ENCODE results near the gene TMEM271. TPM values are rescaled to one million over a fixed set of nuclear protein-coding genes. Genes with fewer than 3 reads are reported as not detected.

Gene TMEM271
- total and polyA plus RNA-seq, 10 of the 15 experiments (the other 5 are each of a cell fraction or from before 2014, with no cell fraction given): not detected

DNA sequence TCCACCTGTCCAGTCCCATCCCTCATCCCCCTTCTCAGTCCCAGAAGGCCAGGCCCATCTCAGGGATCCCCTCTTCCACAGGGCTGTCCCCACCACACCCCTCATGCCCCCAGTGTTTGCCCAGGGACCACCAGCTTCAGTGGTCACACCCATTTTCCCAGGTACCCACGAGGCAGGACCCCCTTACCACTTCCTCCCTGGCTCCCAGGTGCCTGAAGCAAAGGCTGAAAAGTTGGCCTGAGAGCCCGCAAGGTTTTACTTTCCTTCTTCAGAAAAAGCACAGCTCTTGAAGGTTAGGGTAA is 7.8 kb downstream of the TMEM271 start:
- no TSS peak for BruUV-seq (replicated peaks)
- no peaks in the 10 kb centered on the region; the same call in 2 of the 3 replicates for H3K9me3 ChIP-seq (replicated peaks; ENCODE audit: control insufficient read depth, insufficient read depth, low read length)
- 8% methylated on average over 2 of the region's 2 CpGs for WGBS (ENCODE audit: insufficient coverage, insufficient replicate concordance, low lambda C conversion rate, missing lambda C conversion rate)
- FAIRE-seq (no peak), ATAC-seq (no peak), DNase-seq (ENCODE audit: low read depth, low spot score) (no peak)
- no peak overlapping the region for H3K4me3 ChIP-seq
- ChIA-PET SMC1A (ENCODE audit: uncharacterized antibody, unreplicated experiment) (no interaction called here), CTCF (no interaction called here), RAD21 (ENCODE audit: unreplicated experiment) (no interaction called here), POLR2A (no interaction called here)
- H3K4me1 ChIP-seq (ENCODE audit: control insufficient read depth, insufficient read depth, low read length): no peaks in the 10 kb centered on the region
- TF ChIP-seq, protein P1, sequence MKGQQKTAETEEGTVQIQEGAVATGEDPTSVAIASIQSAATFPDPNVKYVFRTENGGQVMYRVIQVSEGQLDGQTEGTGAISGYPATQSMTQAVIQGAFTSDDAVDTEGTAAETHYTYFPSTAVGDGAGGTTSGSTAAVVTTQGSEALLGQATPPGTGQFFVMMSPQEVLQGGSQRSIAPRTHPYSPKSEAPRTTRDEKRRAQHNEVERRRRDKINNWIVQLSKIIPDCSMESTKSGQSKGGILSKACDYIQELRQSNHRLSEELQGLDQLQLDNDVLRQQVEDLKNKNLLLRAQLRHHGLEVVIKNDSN (IDR thresholded peaks at IDR 0.05; ENCODE audit: borderline replicate concordance, extremely low read length, insufficient read depth, low read depth, low read length): no peak
- TF ChIP-seq POLR2A (IDR thresholded peaks at IDR 0.05; ENCODE audit: low read depth, low read length) (no peak), NRF1 (conservative IDR thresholded peaks at IDR 0.05; ENCODE audit: low read depth, low read length) (no peak), RELB (IDR thresholded peaks at IDR 0.05; ENCODE audit: low read depth) (no peak), BRCA1 (IDR thresholded peaks at IDR 0.05; ENCODE audit: low read depth, low read length) (no peak), ESRRA (IDR thresholded peaks at IDR 0.05; ENCODE audit: low read length) (no peak), NR2C2 (IDR thresholded peaks at IDR 0.05; ENCODE audit: borderline replicate concordance, control insufficient read depth, insufficient read length, low read depth) (no peak), PAX8 (IDR thresholded peaks at IDR 0.05) (no peak), SIX5 (IDR thresholded peaks at IDR 0.05; ENCODE audit: low read depth, low read length, severe bottlenecking) (no peak)
- TF ChIP-seq, protein P2, sequence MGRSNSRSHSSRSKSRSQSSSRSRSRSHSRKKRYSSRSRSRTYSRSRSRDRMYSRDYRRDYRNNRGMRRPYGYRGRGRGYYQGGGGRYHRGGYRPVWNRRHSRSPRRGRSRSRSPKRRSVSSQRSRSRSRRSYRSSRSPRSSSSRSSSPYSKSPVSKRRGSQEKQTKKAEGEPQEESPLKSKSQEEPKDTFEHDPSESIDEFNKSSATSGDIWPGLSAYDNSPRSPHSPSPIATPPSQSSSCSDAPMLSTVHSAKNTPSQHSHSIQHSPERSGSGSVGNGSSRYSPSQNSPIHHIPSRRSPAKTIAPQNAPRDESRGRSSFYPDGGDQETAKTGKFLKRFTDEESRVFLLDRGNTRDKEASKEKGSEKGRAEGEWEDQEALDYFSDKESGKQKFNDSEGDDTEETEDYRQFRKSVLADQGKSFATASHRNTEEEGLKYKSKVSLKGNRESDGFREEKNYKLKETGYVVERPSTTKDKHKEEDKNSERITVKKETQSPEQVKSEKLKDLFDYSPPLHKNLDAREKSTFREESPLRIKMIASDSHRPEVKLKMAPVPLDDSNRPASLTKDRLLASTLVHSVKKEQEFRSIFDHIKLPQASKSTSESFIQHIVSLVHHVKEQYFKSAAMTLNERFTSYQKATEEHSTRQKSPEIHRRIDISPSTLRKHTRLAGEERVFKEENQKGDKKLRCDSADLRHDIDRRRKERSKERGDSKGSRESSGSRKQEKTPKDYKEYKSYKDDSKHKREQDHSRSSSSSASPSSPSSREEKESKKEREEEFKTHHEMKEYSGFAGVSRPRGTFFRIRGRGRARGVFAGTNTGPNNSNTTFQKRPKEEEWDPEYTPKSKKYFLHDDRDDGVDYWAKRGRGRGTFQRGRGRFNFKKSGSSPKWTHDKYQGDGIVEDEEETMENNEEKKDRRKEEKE (IDR thresholded peaks at IDR 0.05): no peak
- no peaks in the 10 kb centered on the region for H3K27me3 ChIP-seq (replicated peaks in 1 of 2; ENCODE audit: control insufficient read depth in 2 of 2, insufficient read depth in 2 of 2, low read length in 1 of 2)
- H3K4me2 ChIP-seq (ENCODE audit: control insufficient read depth, insufficient read depth): no peak overlapping the region
- intact Hi-C loops (cut with micrococcal nuclease; ENCODE audit: unreplicated experiment) (no loop called here), in situ Hi-C loops (cut with MboI) (no loop called here)
- H3K36me3 ChIP-seq (ENCODE audit: control insufficient read depth in 2 of 2, insufficient read depth in 2 of 2, low read length in 1 of 2): no peaks in the 10 kb centered on the region
- no peaks in the 10 kb centered on the region for H3K79me2 ChIP-seq (ENCODE audit: control insufficient read depth, insufficient read depth, low read length)
- no peak overlapping the region for H2AFZ ChIP-seq (ENCODE audit: control insufficient read depth, low read depth, low read length)
- no peaks in the 10 kb centered on the region for H4K20me1 ChIP-seq (ENCODE audit: control insufficient read depth, insufficient read depth)
- no peak overlapping the region for H3K27ac ChIP-seq (ENCODE audit: control insufficient read depth, insufficient read depth)
- H3K9ac ChIP-seq (ENCODE audit: control insufficient read depth, insufficient read depth, low read length): no peak overlapping the region
